ENCODE data around the gene CASP6.

The CASP6 gene

DNA sequence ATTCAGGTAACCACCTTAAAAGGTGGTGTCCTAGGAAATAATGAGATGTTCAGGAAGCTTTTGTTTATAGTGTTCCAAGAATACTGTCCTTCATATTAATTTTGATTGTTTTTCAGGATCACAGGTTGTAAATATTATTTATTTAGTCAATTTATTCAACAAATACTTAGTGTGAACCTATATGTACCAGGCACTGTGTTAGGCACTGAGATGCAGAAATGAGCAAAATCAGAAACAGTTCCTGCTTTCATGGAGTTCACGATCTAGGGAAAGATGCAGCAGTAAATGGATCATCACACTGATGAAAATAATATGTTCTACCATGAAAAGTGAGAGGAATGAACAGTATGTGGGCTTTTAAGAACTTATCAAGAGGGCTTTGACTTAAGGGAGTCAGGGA is 44.9 kb upstream of the CASP6 start:
- Histone ChIP-seq H3K4me3 (ENCODE audit: low read depth, low read length) (no peak overlapping the region), H3K36me3 (replicated peaks) (no peaks in the 10 kb centered on the region), H3K27me3 (replicated peaks) (no peaks in the 10 kb centered on the region), H3K27ac (no peak overlapping the region)
- TF ChIP-seq, protein P1, sequence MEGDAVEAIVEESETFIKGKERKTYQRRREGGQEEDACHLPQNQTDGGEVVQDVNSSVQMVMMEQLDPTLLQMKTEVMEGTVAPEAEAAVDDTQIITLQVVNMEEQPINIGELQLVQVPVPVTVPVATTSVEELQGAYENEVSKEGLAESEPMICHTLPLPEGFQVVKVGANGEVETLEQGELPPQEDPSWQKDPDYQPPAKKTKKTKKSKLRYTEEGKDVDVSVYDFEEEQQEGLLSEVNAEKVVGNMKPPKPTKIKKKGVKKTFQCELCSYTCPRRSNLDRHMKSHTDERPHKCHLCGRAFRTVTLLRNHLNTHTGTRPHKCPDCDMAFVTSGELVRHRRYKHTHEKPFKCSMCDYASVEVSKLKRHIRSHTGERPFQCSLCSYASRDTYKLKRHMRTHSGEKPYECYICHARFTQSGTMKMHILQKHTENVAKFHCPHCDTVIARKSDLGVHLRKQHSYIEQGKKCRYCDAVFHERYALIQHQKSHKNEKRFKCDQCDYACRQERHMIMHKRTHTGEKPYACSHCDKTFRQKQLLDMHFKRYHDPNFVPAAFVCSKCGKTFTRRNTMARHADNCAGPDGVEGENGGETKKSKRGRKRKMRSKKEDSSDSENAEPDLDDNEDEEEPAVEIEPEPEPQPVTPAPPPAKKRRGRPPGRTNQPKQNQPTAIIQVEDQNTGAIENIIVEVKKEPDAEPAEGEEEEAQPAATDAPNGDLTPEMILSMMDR (IDR thresholded peaks at IDR 0.05; ENCODE audit: low read depth, low read length, missing control alignments) = no peak
- in situ Hi-C loops (cut with HindIII; ENCODE audit: low pct_ligation_motif_present, low sequenced_read_pairs) = no loop called here
- no peak for DNase-seq

DNA sequence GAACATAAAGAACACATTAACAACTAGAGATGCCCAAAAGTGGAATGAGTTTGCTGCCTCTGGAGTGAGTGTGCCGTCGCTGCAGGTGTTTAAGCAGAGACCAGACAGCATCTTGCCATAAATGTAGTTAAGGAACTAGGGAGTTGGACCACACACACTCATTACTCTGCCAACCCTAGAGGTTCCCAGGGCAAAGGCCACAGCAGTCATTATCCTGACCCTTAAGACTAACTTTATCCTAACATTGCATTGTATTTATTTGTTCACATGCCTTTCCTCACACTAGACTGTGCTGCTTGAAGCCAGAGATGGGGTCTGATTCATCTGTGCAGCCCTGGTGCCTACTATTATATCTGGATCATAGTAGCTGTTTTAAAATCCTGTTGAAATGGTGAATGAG is 43.5 kb upstream of the CASP6 start:
- no peak for DNase-seq
- TF ChIP-seq, protein P1 (IDR thresholded peaks at IDR 0.05; ENCODE audit: low read depth, low read length, missing control alignments) = no peak
- H3K27ac ChIP-seq = no peak overlapping the region

DNA sequence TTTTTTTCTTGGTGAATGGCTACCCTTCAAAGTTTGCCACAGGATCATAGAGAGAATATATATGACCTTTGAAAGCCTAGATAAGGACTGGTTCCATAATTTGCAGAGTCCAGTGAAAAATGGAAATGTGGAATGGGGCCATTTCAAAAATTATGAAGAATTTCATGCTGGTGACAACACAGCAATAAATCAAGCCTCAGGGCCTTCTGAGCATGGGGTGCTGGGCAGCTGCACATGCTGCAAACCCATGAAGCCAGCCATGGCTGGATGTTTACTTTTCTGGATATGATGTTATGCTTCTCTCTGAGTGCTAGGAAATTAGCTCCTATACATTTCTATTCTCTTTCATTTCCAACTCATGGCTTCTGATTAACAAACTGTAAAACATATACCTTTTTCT is 42.6 kb upstream of the CASP6 start:
- no peaks in the 10 kb centered on the region for H3K36me3 ChIP-seq (replicated peaks)
- in situ Hi-C loops (cut with HindIII; ENCODE audit: low pct_ligation_motif_present, low sequenced_read_pairs) = no loop called here
- no peak overlapping the region for H3K4me3 ChIP-seq (ENCODE audit: low read depth, low read length)
- no peak for DNase-seq
- no peaks in the 10 kb centered on the region for H3K27me3 ChIP-seq (replicated peaks)
- H3K27ac ChIP-seq = no peak overlapping the region
- TF ChIP-seq, protein P1 (IDR thresholded peaks at IDR 0.05; ENCODE audit: low read depth, low read length, missing control alignments) = no peak

More for the DNA sequence above, 43.5 kb upstream of the CASP6 start:
- no peaks in the 10 kb centered on the region for H3K36me3 ChIP-seq (replicated peaks)
- no peaks in the 10 kb centered on the region for H3K27me3 ChIP-seq (replicated peaks)
- in situ Hi-C loops (cut with HindIII; ENCODE audit: low pct_ligation_motif_present, low sequenced_read_pairs) = no loop called here
- no peak overlapping the region for H3K4me3 ChIP-seq (ENCODE audit: low read depth, low read length)

DNA sequence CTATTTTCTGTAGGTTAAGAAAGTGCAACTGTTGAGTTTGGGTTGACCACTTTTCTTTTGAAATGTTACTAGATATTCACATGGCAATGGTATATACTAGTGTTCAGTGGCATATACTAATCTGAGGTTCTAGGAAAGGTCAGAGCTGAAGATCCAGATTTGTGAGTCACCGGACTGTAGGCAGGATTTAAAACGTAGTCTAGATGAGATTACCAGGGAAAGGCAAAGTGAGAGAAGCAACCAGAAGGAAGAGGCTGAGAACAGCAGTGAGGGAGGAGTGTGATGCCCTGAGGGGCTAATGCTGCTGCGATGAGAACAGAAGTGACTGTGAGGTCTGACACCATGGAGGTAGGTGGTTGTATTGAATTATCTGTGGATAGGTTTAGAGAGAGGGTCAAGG is 36.3 kb upstream of the CASP6 start:
- Histone ChIP-seq H3K27ac (no peak overlapping the region), H3K27me3 (replicated peaks) (no peaks in the 10 kb centered on the region), H3K4me3 (ENCODE audit: low read depth, low read length) (no peak overlapping the region), H3K36me3 (replicated peaks) (no peaks in the 10 kb centered on the region)
- TF ChIP-seq, protein P1 (IDR thresholded peaks at IDR 0.05; ENCODE audit: low read depth, low read length, missing control alignments) = no peak
- peak; percentile 57 for DNase-seq
- in situ Hi-C loops (cut with HindIII; ENCODE audit: low pct_ligation_motif_present, low sequenced_read_pairs) = no loop called here

DNA sequence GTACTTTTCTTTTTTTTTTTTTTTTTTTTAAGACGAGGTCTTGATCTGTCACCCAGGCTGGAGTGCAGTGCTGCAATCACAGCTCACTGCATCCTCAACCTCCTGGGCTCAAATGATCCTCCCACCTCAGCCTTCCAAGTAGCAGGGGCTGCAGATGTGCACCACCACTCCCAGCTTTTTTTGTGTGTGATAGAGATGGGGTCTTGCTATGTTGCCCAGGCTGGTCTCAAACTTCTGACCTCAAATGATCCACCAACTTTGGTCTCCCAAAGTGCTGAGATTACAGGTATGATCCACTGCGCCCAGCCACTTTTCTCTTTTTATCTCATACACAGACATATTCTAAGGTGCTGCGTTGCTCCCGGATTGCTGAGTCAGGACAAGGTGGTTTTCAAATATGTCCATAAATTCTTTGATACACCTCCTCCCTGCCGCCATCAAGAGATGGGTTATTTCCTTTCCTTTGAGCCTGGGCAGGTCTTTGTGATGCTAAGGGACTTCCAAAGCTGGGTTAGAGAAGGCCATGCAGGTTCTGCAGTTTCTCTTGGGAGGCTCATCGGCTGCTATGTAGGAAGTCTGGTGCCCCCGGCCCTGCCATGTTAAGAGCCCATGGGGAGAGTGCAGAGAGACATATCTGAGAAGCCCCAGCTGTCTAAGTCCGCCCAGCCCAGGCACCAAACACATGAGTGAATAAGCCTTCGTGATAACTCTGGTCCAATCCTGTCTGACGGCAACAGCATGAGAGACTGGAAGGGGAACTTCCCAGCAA is 35.0 kb upstream of the CASP6 start:
- in situ Hi-C loops (cut with HindIII; ENCODE audit: low pct_ligation_motif_present, low sequenced_read_pairs) = no loop called here
- Histone ChIP-seq H3K4me3 (ENCODE audit: low read depth, low read length) (no peak overlapping the region), H3K36me3 (replicated peaks) (no peaks in the 10 kb centered on the region), H3K27ac (no peak overlapping the region), H3K27me3 (replicated peaks) (no peaks in the 10 kb centered on the region)
- DNase-seq = no peak
- TF ChIP-seq, protein P1 (IDR thresholded peaks at IDR 0.05; ENCODE audit: low read depth, low read length, missing control alignments) = no peak

Data from brain microvascular endothelial cell (primary cell).